ENCODE data around the gene MYL6. TPM values are rescaled to one million over a fixed set of nuclear protein-coding genes. Genes with fewer than 3 reads are reported as not detected.

MYL6 gene
- total and polyA plus RNA-seq, 9 of the 15 experiments (the other 6 are each of a cell fraction or from before 2014, with no cell fraction given): 557 to 1,664 (median 958) TPM

- ATAC-seq (peak; percentile 21; the same call in 2 of the 3 replicates), FAIRE-seq (peak; percentile 93)
- H3K4me1 ChIP-seq (replicated peaks in 1 of 2; ENCODE audit: control insufficient read depth in 2 of 2, insufficient read depth in 2 of 2, low read length in 2 of 2): peaks cover 4 to 7% of the 10 kb centered on the region in 2 experiments; a peak in 3 of 5 replicates
- peak; percentile 78; the same call in 1 of the 2 replicates for TF ChIP-seq REST (IDR thresholded peaks at IDR 0.05; ENCODE audit: borderline replicate concordance)
- no peak for TF ChIP-seq REST (CRISPR knock-in tag; IDR thresholded peaks at IDR 0.05; ENCODE audit: low read depth)
- no peak for TF ChIP-seq MTA3 (IDR thresholded peaks at IDR 0.05; ENCODE audit: borderline replicate concordance)
- TF ChIP-seq TEAD4 (IDR thresholded peaks at IDR 0.05; ENCODE audit: low read length): peak; percentile 63
- TF ChIP-seq TEAD4 (CRISPR knock-in tag; IDR thresholded peaks at IDR 0.05; ENCODE audit: borderline replicate concordance): no peak
- peak; percentile 90 for TF ChIP-seq KAT8 (IDR thresholded peaks at IDR 0.05; ENCODE audit: low read depth)
- TF ChIP-seq BRD9 (IDR thresholded peaks at IDR 0.05; ENCODE audit: low read depth, partially characterized antibody): peak; percentile 70
- 0 out of 2 replicates have a peak, but pooled peaks have one; percentile 41 for TF ChIP-seq ARID3A (IDR thresholded peaks at IDR 0.05; ENCODE audit: borderline replicate concordance, low read depth, low read length)
- TF ChIP-seq ZNF212 (CRISPR knock-in tag; IDR thresholded peaks at IDR 0.05): no peak
- peak; percentile 23; the same call in 1 of the 2 replicates for TF ChIP-seq NKRF (IDR thresholded peaks at IDR 0.05; ENCODE audit: borderline replicate concordance)
These were observed 34.9 kb downstream of the MYL6 start for GRCh38 chr12:56193025-56193578.

More at GRCh38 chr12:56193025-56193578, 34.9 kb downstream of the MYL6 start:
- 0% methylated on average over 1 of the region's 1 CpG for WGBS (ENCODE audit: insufficient coverage, low coverage, missing lambda C conversion rate)
- ChIA-PET CTCF (ENCODE audit: low intra/inter-chr PET ratio) (interaction anchor here (0.7 to 2.2 kb wide), 11 partner anchors 9 to 401 kb away, joined by 3 to 31 read pairs (median 4); partner anchors contain the start of genes ANKRD52, COQ10A, NABP2 and RNF41), POLR2A (interaction anchor here (1.3 kb wide), 1 partner anchor 51 kb away, joined by 3 read pairs; no protein-coding TSS in a partner anchor)
- peak; percentile 59 to 91 (median 67) for DNase-seq (ENCODE audit: extremely low read depth in 1 of 4, low spot score in 3 of 4)
- H3K36me3 ChIP-seq (ENCODE audit: control insufficient read depth, insufficient read depth, low read length): no peaks in the 10 kb centered on the region
- H2AFZ ChIP-seq (ENCODE audit: low read depth, low read length): peak overlapping the region; percentile 97
- BruUV-seq (replicated peaks): no TSS peak
- H3K27me3 ChIP-seq (ENCODE audit: control insufficient read depth in 2 of 2, insufficient read depth in 2 of 2, low read length in 2 of 2): no peaks in the 10 kb centered on the region
- intact Hi-C loops (cut with micrococcal nuclease) (loop anchor here (1.0 to 5.0 kb wide), 6 partner anchors 31 to 397 kb away; partner anchors contain the start of gene NABP2), in situ Hi-C loops (cut with MboI) (loop anchor here (5.0 kb wide), 2 partner anchors 64 to 274 kb away; partner anchors contain the start of genes ANKRD52 and SPRYD4)
- H4K20me1 ChIP-seq (replicated peaks; ENCODE audit: control insufficient read depth, insufficient read depth, low read length): no peaks in the 10 kb centered on the region
- H3K27ac ChIP-seq (ENCODE audit: extremely low read depth, low read depth, low read length): peak overlapping the region; percentile 29; the same call in 1 of the 3 replicates
- no peaks in the 10 kb centered on the region for H3K9me1 ChIP-seq (ENCODE audit: control insufficient read depth, insufficient read depth, low read length)
- H3K9me3 ChIP-seq (replicated peaks; ENCODE audit: control insufficient read depth, insufficient read depth, low read depth, low read length): no peaks in the 10 kb centered on the region
- H3K79me2 ChIP-seq (ENCODE audit: control insufficient read depth, insufficient read depth, low read length): peaks cover 16% of the 10 kb centered on the region
- no peak overlapping the region for H3K4me3 ChIP-seq
- no peak overlapping the region for H3K9ac ChIP-seq (ENCODE audit: insufficient read depth in 1 of 2, low read depth in 2 of 2, low read length in 2 of 2)
- H3K4me2 ChIP-seq (ENCODE audit: insufficient read depth, low read length): no peak overlapping the region

Measured in K562 (cell line).